ENCODE results near the gene ABCA7. TPM values are rescaled to one million over a fixed set of nuclear protein-coding genes. Genes with fewer than 3 reads are reported as not detected.

ABCA7 gene
- total and polyA plus RNA-seq, 4 donors, result 3.0 to 60.9 (median 4.8) TPM

- peaks cover 0 to 8% (median 3%) of the 10 kb centered on the region in 4 donors for H3K36me3 ChIP-seq (ENCODE audit: control insufficient read depth in 4 of 4, insufficient read depth in 3 of 4, low read depth in 1 of 4, low read length in 3 of 4)
- no peak overlapping the region for H3K4me3 ChIP-seq (ENCODE audit: low read depth in 1 of 3, low read length in 3 of 3)
- H3K27me3 ChIP-seq (ENCODE audit: control insufficient read depth in 4 of 4, insufficient read depth in 4 of 4, low read length in 3 of 4), result no peaks in the 10 kb centered on the region
- no peak overlapping the region for H3K9ac ChIP-seq (ENCODE audit: low read depth in 1 of 2, low read length in 2 of 2)
- 94% methylated on average over 42 of the region's 42 CpGs for WGBS
- H3K27ac ChIP-seq (ENCODE audit: low read depth in 1 of 2, low read length in 2 of 2), result no peak overlapping the region
- peaks cover 23 to 39% (median 31%) of the 10 kb centered on the region in 4 donors for H3K4me1 ChIP-seq (ENCODE audit: control insufficient read depth in 4 of 4, insufficient read depth in 4 of 4, low read length in 3 of 4)
- DNase-seq (ENCODE audit: low spot score), result no peak
- TF ChIP-seq CTCF (IDR thresholded peaks at IDR 0.05; ENCODE audit: low read depth, low read length, missing input control), result no peak
- TF ChIP-seq FOXA1 (IDR thresholded peaks at IDR 0.05), result no peak
- no peak for TF ChIP-seq SP1 (IDR thresholded peaks at IDR 0.05)
- TF ChIP-seq REST (IDR thresholded peaks at IDR 0.05), result no peak
- no peak for TF ChIP-seq EGR1 (IDR thresholded peaks at IDR 0.05; ENCODE audit: low read depth in 2 of 2)
- no peak for TF ChIP-seq RXRA (IDR thresholded peaks at IDR 0.05)
- no peak for TF ChIP-seq RAD21 (IDR thresholded peaks at IDR 0.05)
- no peak for TF ChIP-seq ZBTB33 (IDR thresholded peaks at IDR 0.05)
- TF ChIP-seq YY1 (IDR thresholded peaks at IDR 0.05), result no peak
- TF ChIP-seq JUND (IDR thresholded peaks at IDR 0.05), result no peak
- no peak for TF ChIP-seq MAX (IDR thresholded peaks at IDR 0.05)
- TF ChIP-seq FOXA2 (IDR thresholded peaks at IDR 0.05), result no peak
- TF ChIP-seq TAF1 (conservative IDR thresholded peaks at IDR 0.05), result no peak
- no peak for TF ChIP-seq ATF3 (IDR thresholded peaks at IDR 0.05)
- H3K9me3 ChIP-seq (ENCODE audit: control insufficient read depth in 4 of 4, low read length in 3 of 4), result no peaks in the 10 kb centered on the region
These were observed 47.8 kb upstream of the ABCA7 start for GRCh38 chr19:991932-992669.

GRCh38 chr19:992670-993055 is 47.2 kb upstream of the ABCA7 start:
- Histone ChIP-seq H3K4me1 (ENCODE audit: control insufficient read depth in 4 of 4, insufficient read depth in 4 of 4, low read length in 3 of 4) (peaks cover 23 to 39% (median 31%) of the 10 kb centered on the region in 4 donors), H3K9ac (ENCODE audit: low read depth in 1 of 2, low read length in 2 of 2) (no peak overlapping the region), H3K4me3 (ENCODE audit: low read depth in 1 of 3, low read length in 3 of 3) (no peak overlapping the region), H3K9me3 (ENCODE audit: control insufficient read depth in 4 of 4, low read length in 3 of 4) (no peaks in the 10 kb centered on the region), H3K36me3 (ENCODE audit: control insufficient read depth in 4 of 4, insufficient read depth in 3 of 4, low read depth in 1 of 4, low read length in 3 of 4) (peaks cover 0 to 8% (median 2%) of the 10 kb centered on the region in 4 donors), H3K27me3 (ENCODE audit: control insufficient read depth in 4 of 4, insufficient read depth in 4 of 4, low read length in 3 of 4) (no peaks in the 10 kb centered on the region), H3K27ac (ENCODE audit: low read depth in 1 of 2, low read length in 2 of 2) (peak overlapping the region; percentile 35 to 64)
- DNase-seq (ENCODE audit: low spot score), result no peak
- WGBS, result 61% methylated on average over 13 of the region's 13 CpGs
- TF ChIP-seq RXRA (IDR thresholded peaks at IDR 0.05) (no peak), YY1 (IDR thresholded peaks at IDR 0.05) (no peak), CTCF (IDR thresholded peaks at IDR 0.05; ENCODE audit: low read depth, low read length, missing input control) (no peak), GABPA (IDR thresholded peaks at IDR 0.05 in 1 of 2, conservative IDR thresholded peaks at IDR 0.05 in 1 of 2) (no peak), HNF4G (IDR thresholded peaks at IDR 0.05) (no peak), ZBTB33 (IDR thresholded peaks at IDR 0.05) (no peak), ATF3 (IDR thresholded peaks at IDR 0.05) (no peak), HNF4A (conservative IDR thresholded peaks at IDR 0.05) (no peak), FOXA2 (IDR thresholded peaks at IDR 0.05) (no peak)
